Non-pigmented ciliary epithelial cell (primary cell): ENCODE data around the gene NFIB.

Source experiments
- DNase-seq: peaks from one replicate; pipeline ENCODE4 v3.0.0-alpha.2; 2010; ENCODE audit warnings: low read depth

Gene NFIB

DNA sequence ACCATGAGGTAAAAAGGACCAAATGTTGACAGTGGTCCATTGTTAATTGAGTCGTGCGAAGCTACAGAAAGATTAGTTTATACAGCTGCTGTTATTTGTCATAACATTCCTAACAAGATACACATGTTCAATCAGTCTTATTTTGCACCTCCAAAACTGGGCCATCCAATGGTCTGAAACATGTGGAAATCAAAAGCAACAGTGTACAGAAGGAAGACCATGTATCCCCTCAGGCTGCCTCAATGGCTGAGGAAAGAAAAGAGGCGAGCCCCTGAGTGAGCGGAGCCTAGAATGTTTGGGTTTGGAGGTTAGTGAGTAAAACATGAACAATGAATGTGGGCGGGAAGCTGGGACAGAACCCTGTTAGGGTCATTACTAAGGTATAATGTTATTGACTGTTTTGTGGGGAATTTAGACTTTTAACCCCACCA is 35.6 kb downstream of the NFIB start:
- peak; percentile 77 for DNase-seq

DNA sequence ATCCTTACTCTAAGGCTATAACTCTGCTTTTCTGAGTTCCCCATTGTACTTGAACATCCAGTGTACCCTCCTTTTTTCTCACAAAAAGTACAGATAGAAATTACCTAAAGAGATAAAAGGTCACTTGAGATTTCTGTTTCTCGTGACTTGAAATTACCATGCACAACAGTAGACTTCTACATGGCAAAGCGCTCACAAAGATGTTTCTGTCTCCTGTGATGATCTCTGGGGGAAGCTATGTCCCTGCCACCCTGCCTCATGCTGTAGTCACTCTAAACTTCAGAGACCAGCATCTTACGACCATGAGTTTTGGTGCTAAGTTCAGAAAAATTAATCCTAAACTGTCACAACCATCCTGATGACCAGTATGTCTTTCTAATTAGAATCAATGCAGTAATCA is 36.2 kb downstream of the NFIB start:
- no peak for DNase-seq

DNA sequence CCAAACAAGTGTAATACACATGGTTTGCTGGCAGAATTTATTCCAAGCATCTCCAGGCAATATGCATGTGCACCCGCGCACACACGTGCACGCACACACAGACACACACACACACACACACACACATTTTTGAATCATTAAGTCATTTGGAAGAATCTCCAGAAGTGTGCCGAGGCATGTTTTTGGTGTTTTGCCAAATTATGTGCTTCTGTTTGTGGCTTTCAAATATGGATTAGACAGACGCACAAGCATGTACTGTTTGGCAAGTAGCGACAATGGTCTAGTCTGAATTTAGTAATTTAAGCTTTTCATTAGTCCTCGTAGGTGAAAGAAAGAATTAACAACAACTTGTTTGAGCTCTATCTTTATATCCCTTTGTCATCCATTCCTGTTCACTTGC is 36.7 kb downstream of the NFIB start:
- DNase-seq = no peak

DNA sequence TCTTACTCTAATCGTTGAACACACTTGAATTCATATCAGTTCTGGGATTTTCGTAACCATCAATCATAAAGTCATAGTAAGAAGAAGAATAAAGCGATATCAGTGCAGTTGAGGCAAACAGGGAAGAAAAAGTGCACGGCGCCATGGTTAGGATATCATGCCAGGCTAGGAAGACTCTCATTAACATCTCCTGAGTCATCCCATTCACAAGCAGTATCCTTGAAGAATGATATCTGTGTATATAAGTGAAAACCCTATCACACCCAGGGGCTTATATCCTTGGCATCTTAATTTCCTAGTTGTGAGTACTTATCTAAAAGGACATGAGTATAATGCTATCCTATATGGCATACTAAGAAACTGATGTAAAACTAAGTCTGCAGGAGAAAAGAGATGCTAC is 38.6 kb downstream of the NFIB start:
- no peak for DNase-seq

DNA sequence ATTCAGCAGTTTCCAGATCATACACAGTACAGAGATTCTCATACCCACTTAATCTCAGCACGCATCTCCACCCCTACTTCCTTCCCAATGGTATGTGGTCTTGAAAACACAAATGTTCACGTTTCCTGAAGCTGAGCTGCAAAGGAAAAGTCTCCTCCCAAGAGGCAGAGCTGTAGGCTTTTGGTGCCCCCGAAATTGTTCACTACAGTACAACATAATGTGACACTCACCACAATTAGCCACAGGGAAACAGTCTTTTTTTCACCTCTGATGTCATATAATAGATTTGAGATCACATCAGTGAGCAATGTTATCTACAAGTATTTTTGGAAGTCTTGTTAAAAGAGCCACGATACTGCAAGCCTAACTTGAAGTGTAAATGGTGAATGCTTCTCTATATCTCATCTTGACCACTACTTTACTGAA is 40.2 kb downstream of the NFIB start:
- DNase-seq = no peak

DNA sequence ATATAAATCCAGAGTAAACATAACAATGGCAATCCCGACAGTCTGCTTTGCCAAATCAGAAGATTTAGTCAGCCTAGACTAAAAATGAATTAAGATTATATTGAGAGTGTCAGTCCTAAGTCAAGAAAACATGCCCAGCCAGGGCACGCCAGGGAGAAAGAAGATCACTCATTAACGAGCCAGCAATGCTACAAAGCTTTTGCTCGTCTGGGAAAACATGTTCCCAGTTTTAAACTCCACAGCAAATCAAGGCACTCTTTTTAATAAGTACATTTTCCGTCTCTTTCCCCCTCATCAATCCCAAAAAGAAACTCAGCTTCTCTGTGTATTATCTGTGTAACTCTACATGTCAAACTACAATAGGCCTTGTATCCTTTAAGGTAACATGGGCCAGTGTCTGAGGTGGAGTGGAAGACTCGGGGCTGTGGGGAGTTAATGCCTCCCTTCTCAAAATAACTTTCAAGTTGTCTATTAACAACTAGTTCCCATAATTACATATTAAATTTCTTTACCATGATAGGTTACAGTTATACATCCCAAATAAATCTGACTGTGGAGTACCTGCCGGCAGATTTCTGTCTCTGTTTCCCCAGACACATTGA is 40.9 kb downstream of the NFIB start:
- no peak for DNase-seq

DNA sequence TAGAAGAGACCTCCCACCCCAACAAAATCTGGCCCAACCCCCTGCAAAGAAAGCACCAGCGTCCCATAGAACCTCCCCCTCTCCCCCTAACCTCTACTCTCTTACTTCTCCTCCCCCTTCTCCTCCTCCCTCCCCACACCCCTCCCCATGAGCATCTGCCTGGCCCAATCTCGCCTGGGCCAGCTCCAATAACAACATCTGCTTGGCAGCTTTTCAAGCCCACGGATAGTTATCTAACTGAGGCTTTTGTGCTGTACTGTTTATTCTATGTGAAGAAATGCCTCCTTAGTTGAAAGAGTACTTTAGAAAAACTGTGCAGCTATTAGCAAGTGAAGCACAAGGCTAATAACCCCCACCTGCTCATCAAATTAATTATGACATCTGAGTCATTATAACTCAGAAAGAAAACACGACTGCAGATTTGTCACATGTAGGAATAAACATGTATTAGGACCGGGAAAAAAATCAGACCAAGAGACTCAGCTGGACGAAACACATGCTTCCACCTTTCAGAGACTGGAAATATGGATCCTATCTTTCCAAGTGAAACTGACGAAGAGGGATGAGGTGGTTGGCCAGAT is 42.8 kb downstream of the NFIB start:
- no peak for DNase-seq

DNA sequence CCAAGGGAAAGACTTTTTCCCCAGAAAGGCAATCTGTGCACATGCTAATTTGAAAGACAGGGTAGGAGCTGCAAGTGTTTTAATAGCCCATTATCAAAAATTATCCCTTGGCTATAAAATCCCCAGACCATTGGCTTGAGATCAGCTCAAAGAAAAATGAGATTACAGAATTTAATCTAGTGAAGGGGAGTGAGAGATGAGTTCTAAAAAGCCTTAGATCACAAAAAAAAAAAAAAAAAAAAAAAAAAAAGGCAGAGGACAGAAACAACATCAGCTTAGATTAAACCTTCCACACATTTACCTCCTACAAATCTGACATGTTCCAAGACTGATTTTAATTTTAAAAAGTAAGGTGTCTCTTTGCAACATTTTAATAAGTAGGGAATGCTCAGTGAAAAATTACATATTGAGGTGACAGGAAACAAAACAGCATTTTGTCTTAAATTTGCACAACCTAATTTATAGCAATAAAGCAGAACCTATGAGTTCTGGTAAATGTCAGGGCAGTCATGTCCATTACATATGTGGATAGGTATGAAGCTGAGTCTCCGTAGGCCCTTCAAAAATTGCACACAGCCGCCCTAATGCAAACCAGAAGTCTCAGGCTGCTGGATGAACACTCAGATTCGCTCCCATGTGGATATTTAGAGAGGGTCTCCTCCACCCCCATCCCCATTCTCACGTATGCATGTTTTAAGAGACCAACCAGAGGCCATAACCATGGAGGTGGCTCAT is 43.4 kb downstream of the NFIB start:
- no peak for DNase-seq

DNA sequence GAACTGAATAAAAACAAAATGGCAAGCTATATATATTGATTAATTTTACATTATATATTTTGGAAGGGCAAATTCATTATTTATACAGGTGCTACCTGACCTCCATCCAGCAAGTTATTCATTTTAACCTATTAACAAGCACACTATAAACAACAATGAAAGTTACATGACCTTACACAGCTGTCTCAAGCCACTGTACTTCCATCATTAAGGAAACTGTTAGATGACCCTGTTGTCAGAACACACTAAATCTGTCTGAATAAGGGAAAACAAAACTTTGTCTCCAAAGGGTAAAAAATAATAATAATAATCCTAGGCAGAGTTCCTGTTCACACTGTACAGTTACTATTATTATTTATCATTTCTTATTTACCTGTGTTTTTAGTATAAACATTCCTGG is 44.0 kb downstream of the NFIB start:
- no peak for DNase-seq

DNA sequence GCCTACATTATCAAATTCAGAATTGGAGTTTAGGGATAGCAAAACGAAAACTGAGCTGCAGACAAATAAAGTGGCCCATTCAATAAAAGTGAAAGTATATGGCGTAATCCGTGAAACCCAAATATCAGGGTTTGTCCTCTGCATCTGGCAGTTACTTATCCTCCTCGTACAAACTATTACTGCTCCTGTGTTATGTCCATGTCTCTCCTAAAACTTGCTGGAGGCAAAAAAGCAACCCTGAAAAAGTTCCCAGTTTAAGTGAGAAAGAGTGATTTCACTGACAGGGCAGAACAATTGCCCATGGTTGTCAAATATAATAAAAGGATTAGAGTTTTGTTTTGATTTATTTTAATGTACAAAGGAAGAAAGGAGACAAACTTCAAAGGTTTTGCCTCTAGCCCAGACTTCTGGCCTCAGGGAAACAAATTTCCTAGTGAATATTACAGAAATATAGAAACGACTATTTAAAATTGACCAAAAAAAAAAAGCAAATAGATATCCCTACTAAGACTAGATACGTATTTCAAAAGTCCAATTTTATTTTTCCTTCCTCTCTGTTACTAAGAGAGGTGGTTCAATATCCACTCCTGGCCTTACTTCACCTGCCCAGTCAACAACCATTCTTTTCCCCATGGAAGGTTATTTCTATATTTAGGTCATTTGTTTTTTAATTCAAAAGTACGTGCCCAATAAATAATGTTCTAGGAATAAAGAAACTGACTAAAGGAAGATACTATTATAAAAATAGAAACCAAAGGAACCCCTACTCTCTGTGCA is 50.0 kb downstream of the NFIB start:
- no peak for DNase-seq

DNA sequence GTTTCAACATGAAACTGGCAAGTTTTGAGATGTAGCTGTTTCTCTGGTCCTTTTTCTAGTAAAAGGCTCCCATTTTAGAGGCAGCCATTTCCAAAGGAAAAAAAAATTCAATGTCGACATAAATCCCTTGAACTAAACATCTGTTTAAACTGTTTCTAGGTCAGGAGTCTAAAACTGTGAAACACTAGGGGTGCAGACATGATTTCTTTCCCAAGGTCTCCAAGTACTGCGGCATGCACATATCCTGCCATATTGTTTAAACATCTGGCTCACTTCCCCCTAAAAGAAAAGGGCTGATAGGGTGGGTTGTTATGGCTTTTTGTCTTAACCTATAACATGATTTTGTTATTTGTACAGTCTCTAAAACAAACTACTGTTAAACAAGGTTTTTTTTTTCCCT is 51.1 kb downstream of the NFIB start:
- DNase-seq = no peak

DNA sequence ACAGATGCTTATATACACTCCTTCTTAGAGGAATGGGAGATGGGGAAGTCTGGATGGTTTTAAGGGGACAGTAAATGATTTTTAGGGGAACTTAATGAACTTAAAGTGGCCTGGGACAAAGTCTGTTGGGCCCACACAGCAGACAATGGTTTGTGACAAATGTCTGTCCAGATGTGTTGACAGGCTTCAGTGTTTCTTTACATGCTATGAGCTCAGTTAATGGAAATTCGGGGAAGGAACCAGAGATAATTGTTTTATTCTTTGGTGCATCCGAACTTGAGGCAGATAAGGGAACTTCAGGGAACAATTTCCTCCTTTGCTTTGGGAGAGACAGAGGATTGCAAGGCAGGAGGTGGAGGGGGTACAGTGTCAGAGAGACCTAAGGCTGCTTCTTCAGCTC is 52.3 kb downstream of the NFIB start:
- DNase-seq = no peak

DNA sequence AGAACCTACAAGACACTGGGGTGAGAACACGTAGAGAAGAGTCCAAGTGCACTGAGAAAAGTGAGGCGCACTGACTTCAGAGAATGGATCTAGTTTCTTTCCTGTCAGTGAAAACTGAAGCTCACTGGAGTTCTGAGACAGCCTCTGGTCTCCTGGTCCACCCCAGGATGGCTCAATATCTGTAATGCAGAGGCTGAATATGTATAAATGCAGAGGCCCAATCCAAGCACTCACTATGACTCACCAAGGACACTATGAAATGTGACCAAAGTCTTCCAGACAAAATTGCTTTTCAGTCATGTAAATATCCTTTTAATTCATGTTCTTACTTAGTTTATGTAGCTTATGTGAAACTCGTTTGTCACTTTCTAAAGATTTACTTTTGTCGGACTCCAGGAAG is 53.8 kb downstream of the NFIB start:
- no peak for DNase-seq

DNA sequence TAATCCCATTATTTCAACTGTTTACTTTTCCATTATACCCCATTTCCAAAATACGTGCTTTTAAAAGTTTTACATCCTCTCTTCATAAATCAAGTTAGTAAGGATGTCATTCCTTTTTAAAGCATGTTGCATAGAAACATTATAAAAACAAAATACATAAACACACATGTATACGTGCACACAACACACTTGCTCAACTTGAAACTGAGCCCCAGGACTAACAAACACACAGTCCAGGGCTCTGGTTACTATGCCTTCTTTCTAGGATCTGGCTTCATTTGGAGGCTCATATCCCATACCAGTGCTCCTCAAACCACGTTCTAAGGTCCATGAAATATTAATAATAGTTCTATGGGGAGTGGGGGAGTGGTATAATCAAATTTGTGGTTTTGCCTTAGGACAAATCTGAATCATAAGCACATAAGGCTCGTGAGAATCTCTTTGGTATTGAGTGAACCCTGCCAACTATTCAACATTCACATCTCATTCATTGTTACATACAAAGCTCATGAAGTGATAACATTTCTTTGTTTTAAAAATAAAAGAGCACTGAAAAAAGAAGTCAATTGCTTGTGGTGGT is 55.2 kb downstream of the NFIB start:
- no peak for DNase-seq

DNA sequence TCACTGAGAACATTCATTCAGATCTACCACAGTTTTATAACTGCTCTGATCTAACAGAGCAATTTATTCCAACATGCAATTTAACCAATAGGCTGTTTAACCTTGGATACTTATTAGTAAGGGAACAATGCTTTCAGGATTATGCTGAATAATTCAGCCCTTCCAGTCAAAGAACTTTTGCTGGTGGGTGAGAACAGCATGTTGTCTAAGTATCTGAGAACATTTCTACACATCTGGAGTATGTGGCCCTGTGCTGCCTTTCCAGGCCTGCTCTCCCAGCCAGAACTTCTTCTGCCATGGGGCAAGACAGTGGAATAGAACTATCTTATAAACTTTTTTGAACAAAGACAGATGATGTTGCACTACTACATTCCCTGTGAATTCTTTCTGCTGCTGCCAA is 55.8 kb downstream of the NFIB start:
- DNase-seq = no peak

DNA sequence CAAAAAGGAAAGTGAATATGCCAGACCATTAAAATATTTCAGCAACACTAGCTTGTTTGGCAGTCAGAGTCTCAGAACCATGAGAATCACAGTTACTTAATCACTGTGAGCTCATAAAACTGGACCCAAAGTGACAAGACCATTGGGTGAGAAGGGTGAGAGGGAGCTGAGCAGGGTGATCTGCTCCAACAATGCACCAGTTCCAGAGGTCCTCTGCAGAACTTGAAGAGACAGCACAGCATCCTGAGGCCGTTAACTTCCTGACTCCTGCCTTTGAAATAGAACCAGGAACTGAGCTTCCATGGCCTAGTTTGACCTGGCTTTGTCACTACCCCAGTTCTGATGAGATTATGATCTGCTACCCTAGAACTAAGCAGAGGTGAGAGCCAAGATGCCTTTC is 57.4 kb downstream of the NFIB start:
- no peak for DNase-seq

DNA sequence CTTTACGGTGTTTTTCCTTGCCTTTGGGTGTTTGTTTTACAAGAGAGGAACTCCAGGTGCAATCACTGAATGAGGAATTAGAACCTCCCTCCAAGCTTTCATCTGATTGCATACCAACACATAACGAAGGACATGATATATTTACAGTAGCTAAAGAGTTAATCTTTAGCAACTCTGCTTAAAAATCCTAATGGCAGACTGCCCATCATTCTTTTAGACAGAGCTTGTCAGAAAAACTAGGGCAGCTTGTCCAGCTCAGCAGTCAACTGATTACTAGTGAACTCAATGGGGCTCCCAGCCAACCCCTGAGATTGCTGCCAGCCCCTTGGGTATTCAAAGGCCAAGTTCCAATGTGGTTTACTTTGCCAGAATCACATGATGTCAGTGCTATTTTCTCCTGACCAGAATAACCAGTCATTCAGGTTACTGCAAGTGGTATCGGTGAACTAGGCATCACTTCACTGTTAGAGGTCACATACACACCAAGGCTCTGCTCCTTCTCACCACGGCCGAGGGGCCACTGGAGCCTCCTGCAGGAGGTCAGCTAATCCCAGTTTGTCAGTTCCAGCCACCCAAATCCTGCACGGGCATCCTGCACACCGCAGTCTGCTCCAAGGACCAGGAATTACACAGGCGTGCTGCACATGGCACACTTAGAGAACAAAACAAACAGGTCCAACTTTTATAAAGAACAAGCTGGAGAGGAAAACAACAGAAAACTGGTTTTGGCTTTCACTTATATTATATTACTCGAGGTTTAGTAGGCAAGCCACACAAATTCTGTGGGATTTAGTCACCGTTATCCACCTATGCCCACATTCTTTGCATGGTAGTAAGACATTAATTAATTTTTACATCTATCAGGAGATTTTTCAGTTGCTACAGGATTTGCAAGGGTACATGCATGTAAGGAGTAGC is 62.5 kb downstream of the NFIB start:
- no peak for DNase-seq

DNA sequence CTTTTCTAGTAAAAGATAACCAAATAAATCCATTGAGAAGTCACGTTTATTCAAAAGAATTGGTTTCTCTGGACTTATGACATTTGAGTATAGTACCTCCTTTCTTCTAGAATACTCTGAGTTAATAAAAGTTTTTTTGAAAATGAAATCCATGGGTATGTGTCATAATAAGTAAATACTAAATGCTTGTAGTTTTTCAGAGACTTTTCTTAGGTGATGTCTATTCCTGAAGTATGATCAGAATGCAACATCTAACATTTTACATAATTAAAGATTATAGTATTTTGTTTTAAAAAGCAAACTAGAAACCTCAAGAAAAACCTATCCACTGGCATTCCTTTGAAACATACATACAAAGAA is 63.2 kb downstream of the NFIB start:
- no peak for DNase-seq

DNA sequence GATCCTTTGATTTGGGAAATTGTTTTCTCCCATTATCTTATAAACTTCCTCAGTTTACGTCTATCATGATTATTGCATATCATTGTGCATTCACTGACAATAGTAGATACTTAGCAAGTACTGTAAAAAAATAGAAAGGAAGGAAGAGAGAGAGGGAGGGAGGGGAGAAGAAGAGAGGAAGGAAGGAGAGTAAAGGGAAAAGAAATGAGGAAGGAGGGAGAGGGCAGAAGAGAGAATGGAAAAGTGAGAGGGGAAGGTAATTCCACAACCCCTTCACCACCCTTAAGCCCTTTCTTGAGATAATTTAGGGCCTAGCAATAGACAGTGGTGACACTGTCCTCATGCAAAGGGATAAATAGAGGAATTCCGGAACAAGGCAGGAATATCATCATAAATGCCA is 64.4 kb downstream of the NFIB start:
- no peak for DNase-seq

DNA sequence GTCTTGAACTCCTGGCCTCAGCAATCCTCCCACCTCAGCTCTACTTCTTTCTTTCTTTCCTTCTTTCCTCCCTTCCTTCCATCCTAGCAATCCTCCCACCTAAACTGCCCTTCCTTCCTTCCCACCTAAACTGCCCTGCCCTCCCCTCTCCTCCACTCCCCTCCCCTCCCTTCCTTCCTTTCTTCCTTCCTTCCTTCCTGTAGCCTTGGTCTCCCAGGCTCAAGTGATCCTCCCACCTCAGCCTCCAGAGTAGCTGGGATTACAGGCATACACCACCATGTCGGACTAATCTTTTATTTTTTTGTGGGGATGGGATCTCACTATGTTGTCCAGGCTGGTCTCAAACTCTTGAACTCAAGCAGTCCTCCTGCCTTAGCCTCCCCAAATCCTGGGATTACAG is 65.8 kb downstream of the NFIB start:
- DNase-seq = no peak

DNA sequence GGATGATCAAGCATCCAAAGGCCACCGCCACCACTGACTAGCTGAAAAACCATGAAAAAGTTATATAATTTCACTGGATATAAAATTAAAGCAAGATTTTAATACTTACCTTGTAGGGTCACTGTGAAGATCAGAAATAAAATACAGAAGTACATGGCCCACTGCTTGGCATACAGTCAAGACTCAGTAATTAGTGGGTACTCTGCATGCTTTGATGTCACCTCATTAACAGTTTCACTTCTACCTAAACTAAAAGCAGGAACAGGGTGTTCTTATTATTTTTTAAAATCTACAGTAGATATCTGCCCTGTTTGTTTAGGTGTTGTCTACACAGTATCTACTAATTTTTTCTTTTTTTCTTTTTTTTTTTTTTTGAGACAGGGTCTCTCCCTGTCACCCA is 66.4 kb downstream of the NFIB start:
- no peak for DNase-seq

DNA sequence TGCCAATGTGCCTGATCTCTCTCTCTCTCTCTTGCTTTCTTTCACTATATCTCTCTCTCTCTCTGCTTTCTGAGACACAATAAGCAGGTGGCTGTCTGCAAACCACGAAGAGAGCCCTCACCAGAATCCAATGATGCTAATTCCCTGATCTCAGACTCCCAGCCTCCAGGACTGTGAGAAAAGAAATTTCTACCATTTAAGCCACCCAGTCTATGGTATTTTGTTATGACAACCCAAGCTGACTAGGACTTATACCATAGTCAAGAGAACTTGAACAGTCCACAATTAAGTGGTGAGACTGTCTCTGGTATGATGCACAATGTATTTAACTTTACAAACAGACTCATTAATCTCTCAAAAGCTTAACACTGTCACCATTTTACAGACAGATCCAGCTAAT is 67.0 kb downstream of the NFIB start:
- DNase-seq = no peak
